GM19239 (cell line): Measurements from ENCODE around the gene FBXO17.
"Not testable (repeated sequence)": the region's sequence is repeated elsewhere in the genome, so short reads cannot be mapped to it uniquely, and the experiment has no call there.

Experiments
- DNase-seq: peaks from one replicate; pipeline ENCODE4 v3.0.0; 2011; ENCODE audit warnings: low spot score; ENCODE audit not compliant: insufficient read length
- FAIRE-seq: peaks from 2 replicates; lab custom pipeline; 2011; peaks lifted over from hg19 to GRCh38; lab: Jason Lieb, UNC

Gene FBXO17

GRCh38 chr19:38985262-38985661 is 9.7 kb upstream of the FBXO17 start:
- FAIRE-seq, result no peak

GRCh38 chr19:38980583-38981374 is 5.2 kb upstream of the FBXO17 start:
- DNase-seq, result no peak
- FAIRE-seq, result no peak

More at GRCh38 chr19:38985262-38985661, 9.7 kb upstream of the FBXO17 start:
- DNase-seq, result no peak

DNA sequence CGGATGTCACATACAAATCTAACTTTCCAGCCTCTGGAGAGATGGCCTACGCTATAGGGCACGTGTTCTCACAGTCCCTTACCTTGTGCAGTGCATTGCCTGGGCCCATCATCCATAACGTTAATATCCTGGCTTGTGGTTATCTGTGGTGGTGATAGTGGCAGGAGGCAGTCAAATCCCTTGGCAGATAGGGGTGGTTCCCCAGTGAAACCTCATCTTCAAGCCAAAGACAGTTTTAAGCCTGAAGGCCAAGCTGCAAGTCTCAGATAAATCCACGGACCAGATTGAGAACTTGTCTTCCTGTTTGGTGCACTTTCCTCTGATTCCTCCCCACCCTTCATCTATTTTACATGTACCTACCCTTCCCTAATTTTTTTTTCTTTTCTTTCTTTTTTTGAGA is 4.3 kb upstream of the FBXO17 start:
- FAIRE-seq (no peak), DNase-seq (no peak)

GRCh38 chr19:38978326-38978689 is 2.8 kb upstream of the FBXO17 start:
- DNase-seq, result no peak
- no peak for FAIRE-seq

DNA sequence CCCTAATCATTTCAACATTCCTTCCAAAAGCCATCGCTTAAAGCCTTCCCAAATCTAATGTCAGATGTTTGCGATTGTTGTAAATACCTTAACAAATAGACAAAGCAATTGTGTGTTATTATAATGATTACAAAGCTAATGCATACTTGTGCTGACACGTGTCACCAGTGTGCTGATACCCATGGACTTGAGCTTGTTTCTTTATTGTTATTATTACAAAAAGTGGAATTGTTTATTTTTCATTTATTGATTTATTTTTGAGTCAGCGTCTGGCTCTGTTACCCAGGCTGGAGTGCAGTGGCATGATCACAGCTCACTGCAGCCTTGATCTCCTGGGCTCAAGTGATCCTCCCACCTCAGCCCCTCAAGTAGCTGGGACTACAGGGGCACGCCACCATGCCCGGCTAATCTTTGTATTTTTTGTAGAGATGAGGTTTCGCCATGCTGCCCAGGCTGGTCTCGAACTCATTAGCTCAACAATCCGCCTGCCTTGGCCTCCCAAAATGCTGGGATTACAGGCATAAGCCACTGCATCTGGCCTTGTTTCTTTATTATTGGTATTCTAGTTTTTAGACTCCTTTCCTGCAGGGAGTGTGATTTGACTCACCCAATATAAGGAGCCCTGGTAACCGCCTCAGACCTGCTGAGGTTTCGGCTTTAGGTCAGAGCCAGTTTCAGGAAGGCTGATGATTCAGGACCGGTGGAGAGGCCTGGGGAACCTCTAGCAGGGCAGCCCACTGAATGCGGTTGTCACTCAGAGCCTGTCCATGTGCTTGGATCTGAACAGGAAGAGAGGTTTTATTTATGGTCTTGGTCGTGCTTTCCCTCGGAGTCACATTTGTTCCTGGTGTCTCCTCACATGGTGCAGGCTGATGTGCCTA is 2.1 kb upstream of the FBXO17 start:
- peak; percentile 70 for DNase-seq
- FAIRE-seq, result peak; percentile 94

GRCh38 chr19:38975861-38976271 is 324 bp upstream of the FBXO17 start:
- FAIRE-seq, result no peak
- no peak for DNase-seq

GRCh38 chr19:38974624-38975213 is 823 bp downstream of the FBXO17 start:
- DNase-seq (no peak), FAIRE-seq (no peak)

DNA sequence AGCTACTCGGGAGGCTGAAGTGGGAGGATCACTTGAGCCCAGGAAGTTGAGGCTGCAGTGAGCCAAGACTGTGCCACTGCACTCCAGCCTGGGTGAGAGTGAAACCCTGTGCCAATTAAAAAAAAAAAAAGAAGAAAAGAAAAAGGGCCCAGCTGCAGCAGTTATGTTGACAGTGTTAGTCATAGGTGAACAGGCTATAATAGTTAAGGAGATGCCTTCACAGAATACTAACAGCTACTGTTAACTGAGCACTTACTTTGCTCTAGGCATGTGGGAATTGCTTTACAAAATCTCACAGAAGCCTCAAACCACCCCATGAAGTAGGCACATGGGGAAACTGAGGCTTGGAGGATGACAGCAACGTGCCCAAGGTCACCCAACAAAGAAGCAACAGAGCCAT is 3.9 kb downstream of the FBXO17 start:
- DNase-seq (no peak), FAIRE-seq (no peak)

DNA sequence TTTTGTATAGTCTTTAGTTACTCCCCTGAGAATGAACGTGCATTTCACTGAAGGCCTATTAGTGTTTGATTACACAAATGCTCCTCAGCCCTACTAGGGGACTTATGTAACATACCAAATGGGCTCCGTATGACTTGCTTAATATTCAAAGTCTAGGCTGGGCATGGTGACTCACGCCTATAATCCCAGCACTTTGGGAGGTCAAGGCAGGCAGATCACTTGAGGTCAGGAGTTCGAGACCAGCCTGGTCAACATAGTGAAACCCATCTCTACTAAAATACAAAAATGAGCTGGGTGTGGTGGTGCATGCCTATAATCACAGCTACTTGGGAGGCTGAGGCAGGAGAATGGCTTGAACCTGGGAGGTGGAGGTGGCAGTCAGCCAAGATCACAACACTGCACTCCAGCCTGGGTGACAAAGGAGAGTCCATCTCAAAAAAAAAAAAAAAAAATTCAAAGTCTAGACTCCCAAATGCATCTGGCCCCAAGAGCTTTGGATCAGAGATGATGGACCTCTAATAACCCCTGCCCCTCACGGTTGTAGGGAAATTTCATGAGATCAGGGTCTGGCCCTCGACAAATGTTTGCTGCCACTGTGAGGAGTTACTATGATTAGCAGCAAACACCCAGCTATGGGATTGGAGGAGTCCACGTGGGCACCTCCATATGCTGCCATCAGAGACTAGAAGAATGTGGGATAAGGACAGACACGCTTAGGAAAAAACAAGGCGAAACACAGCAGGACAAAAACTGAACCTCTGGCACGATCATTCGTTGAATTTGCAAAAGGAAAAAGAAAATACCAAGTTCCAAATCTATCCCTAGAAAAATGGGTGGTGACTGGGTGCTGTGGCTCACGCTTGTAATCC is 4.6 kb downstream of the FBXO17 start:
- FAIRE-seq (no peak), DNase-seq (no peak)

DNA sequence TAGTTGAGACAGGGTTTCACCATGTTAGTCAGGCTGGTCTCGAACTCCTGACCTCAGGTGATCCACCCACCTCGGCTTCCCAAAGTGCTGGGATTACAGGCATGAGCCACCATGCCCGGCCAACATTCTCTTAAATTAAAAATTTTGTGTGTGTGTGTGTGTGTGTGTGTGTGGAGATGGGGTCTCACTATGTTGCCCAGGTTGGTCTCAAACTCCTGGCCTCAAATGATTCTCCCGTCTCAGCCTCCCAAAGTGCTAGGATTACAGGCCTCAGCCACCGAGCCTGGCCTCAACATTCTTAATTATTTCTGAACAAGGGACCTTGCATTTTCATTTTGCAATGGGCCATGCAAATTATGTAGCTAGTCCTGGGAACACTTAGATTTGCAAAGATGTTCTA is 9.4 kb downstream of the FBXO17 start:
- not testable (repeated sequence) for FAIRE-seq, DNase-seq

- FAIRE-seq (no peak), DNase-seq (no peak)
These were observed 10.8 kb downstream of the FBXO17 start for GRCh38 chr19:38964738-38965137.

DNA sequence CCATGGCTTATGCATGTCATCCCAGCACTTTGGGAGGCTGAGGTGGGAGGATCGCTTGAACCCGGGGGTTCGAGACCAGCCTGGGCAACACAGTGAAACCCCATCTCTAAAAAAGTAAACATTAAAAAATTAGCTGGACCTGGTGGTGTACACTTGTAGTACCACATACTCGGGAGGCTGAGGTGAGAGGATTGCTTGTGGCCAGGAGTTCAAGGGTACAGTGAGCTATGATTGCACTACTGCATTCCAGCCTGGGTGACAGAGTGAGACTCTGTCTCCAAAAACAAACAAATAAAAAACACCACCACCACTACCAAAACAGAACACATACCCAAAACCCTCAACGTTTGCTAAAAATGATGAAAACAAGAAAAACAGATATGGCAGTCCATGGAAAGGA is 15.9 kb downstream of the FBXO17 start:
- no peak for DNase-seq
- no peak for FAIRE-seq

GRCh38 chr19:38958301-38958700 is 17.2 kb downstream of the FBXO17 start:
- DNase-seq (no peak), FAIRE-seq (no peak)

DNA sequence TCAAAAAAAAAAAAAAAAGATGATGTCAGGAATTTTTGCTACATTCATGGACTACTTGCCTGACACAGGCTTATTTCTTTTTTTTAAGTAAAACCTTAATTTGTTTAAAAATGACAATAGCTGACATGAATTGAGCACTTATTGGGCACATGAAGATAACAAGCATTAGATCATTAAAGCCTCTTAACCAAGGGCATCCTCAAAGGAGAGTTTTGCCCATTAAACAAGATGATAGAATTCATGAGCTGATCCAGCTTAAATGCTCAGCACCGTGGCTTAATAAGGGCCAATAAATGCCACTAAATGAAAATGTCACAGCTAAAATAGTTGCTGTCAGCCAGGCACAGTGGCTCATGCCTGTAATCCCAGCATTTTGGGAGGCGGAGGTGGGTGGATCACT is 19.3 kb downstream of the FBXO17 start:
- DNase-seq (no peak), FAIRE-seq (no peak)

DNA sequence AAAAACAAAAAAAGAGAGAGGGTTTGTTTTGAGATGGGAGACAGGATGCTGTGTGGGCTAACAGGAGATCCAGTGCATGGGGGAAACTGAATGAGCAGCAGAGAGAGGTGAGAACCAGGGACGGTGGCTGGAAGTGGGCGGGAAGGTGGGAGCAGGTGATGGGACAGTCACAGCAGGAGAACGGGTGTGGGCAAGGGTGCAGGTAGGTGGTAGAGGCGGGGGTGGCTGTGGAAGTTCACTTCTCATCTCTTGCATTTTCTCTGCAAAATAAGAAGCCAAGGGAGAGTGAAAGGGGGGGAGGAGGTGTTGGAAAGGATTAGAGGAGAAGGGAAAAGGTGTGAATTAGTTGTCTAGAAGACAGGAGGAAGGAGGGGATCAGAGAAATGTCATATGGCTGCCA is 21.9 kb downstream of the FBXO17 start:
- FAIRE-seq, result no peak
- DNase-seq, result no peak

GRCh38 chr19:38952395-38953165 is 23.0 kb downstream of the FBXO17 start:
- FAIRE-seq, result peak; percentile 80
- DNase-seq, result peak; percentile 32

- FAIRE-seq (no peak), DNase-seq (no peak)
These were observed 24.4 kb downstream of the FBXO17 start for GRCh38 chr19:38951187-38951586.

- FAIRE-seq (peak; percentile 26), DNase-seq (peak; percentile 53)
These were observed 25.8 kb downstream of the FBXO17 start for GRCh38 chr19:38949580-38950367.
